CD1c-positive myeloid dendritic cell (primary cell): ENCODE data around the gene GDF2.

Experiments used
- DNase-seq: peaks from one replicate; pipeline ENCODE4 v3.0.0-alpha.2; 2016; ENCODE audit errors: extremely low spot score

Gene GDF2

DNA sequence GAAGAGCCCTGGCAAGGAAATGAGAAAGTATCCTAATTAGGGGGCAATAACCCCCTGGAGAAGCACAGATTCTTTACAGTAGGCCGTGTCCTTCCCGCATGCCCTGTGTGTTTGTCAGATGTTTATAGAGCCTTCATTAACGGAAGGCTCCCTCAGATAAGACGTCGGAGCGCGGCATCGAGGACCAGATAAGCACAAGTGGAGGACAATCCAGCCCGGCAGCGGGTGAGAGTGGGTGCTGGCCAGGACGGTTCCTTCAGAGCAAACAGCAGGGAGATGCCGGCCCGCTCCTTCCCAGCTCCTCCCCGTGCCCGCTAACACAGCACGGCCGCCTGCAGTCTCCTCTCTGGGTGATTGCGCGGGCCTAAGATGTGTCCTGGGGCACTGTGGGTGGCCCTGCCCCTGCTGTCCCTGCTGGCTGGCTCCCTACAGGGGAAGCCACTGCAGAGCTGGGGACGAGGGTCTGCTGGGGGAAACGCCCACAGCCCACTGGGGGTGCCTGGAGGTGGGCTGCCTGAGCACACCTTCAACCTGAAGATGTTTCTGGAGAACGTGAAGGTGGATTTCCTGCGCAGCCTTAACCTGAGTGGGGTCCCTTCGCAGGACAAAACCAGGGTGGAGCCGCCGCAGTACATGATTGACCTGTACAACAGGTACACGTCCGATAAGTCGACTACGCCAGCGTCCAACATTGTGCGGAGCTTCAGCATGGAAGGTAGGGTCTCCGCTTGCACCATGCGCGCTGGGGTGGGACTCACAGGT lies at the start of gene GDF2:
Gene GDF2, plus strand, starts transcription at position 155 of the 762 bp plus-strand sequence. Its CDS starts 215 bp downstream, at position 370.
- no peak for DNase-seq

DNA sequence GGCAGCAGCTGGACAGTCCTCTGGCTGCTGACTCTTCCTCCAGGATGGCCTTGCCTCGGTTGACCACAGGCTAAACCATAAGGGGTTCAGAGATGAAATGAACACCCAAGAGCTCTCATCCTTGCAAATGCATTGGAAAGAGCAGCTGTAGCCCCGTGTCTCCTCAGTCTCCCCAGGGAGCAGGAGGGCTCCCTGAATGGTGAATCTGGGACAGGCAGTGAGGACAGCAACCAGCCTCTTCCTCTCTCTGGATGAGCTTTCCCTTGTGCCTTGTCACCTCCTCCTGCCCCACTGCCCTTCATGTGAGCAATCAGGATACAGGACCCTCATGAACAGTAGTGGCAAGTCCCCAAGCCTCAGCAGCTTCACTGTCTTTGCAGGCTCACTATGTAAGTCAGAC lies 46.2 kb upstream of the GDF2 start:
- DNase-seq = no peak

DNA sequence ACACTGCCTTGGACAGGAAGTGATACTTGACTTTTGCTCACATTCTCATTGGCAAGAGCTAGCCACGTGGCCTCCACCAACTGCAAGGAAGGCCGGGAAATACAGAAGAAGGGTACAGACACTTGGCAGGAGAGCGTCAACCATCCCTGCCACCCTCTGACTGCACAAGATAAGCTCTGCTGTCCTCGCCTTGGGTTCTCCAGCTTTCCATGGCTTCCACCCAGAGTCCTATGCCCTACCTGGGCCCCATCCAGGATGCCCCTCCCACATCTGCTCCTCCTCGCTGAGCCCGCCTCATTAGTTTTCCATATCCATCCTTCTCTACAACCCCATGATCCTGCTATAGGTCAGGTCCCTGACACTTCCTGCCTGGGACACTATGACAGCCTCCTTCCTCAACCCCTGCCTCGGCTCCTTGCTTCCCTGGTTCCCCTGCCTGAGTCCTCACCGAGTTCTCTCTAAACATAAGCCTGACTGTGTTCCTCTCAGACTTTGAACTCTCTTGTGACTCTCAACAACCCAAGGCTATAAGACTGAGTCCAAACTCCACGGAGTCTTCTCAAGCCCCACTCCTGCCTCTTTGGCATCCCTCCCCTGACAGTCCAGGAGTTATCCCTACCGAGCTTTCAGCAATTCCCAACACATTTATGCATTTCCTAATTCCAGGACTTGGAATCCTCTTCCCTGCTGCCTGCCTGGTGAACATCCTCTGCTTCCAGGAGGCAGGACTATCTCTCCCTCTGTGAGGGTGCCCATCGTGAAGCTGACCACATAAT lies 45.5 kb upstream of the GDF2 start:
- no peak for DNase-seq

DNA sequence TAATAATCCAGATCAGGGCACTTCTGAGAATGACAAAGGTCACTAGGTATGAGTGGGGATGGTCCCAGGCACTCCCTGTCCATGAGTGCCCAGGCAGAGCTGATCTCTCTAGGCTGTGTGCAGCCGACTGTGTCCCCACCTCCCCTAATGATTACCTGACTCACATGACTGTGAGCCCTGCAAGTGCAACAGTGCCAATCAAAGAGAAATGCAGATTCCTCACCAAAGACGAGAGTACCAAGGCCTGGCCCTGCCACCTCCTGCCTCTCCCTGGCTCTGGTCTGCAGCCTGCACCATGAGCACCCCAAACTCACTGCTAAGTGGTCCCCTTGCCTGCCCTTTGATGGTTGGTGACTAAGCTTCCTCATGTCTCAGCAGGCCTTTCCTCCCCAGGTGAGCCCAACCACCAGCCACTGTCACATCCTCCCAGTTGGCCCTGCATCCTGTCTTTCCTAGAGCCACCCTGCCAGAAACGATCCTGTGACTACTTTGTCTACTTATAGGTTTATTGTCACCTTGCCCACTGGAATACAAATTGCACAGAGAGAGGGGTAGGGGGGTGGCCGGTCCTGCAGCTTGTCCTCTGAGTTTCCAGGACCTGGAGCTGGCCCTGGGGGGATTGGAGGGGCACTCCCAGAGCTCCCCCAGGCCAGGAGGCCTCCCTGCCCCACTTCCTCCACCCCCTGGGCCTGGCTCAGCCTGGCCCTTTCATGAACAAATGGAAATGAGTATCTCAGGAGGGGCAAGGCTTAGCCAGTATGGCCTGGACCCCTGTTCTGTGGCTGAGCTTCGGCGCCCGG lies 44.7 kb upstream of the GDF2 start:
- no peak for DNase-seq

DNA sequence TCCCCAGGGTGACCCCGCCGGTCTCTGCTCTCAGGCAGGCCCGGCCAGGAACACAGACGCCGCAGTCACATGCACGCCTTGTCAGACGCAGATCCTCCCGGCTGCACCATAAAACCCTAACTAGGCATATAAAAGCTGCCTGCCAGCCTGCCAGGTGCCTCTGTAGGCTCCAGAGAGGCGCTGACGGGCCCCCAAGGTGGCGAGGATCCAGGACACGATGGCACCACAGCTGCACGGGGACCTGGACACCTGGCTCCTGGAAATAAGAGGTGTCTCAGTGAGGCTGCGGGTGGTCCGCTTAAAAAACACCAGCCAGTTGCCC lies 44.1 kb upstream of the GDF2 start:
- DNase-seq = no peak

DNA sequence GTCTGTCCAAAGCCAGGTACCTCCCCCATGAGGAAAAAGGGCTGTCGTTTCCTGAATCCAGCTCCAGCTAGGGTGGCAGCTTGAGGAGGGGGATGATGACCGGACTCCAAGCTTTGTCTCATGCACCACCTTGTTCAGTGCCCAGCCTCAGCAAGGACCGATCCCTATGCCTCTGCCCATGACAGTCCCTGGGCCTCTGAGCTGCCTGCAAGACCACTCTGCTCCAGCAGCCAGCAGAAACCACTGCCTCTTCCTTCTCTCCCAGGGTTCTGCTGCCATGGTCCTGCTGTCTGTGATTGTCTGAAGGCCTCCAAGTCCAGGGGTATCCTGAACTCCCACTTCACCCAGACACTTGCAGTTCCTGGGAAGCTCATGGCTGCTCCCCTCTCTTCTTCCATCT lies 43.5 kb upstream of the GDF2 start:
- DNase-seq = no peak

DNA sequence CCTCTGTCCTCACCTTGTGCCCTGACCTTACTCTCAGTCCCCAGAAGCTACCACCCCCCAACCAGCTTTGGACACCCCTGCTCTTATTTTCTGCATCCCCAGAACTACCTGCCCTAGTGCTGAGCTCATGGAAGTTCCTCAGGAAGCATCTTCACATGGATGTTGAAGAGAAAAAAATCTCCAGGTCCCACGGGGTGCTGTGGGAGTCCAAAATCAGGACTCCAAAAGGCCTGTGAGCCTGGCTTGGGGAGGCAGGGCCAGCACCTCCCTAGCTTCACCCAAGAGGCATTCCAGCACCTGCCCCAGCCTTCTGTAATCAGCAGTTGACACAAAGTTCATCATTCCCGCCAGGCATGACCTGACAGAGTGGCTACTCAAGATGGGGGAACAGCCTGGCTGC lies 43.0 kb upstream of the GDF2 start:
- DNase-seq = no peak

DNA sequence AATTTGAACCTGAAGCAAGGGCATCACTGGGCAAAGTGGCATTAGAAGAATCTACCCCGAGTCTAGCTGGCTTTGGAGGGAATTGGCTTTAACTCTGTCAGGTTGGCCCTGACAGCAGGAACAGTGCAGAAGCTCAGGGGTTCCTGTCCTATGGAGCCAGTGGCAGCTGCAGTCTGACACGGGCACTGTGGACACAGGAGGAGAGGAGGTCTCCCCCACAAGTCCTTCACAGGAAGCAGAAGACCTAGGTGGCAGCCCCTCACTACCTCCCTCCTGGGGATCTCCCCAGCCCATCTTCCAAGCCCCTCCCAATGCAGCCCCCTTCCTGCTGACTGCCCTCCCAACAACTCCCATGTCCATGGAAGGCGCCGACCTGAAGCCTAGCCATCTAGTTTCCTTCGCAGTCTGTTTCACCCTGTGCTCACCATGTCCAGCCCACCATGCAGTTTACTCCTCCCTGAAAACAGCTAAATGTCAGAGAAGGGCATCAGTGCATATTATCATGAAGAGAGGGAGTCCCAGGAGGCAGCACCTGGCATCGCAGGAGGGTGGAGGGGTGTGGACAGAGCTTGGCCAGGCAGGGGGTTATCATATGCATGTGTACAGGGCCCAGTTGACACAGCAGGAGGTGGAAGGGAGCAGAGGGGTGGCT lies 40.1 kb upstream of the GDF2 start:
- no peak for DNase-seq

DNA sequence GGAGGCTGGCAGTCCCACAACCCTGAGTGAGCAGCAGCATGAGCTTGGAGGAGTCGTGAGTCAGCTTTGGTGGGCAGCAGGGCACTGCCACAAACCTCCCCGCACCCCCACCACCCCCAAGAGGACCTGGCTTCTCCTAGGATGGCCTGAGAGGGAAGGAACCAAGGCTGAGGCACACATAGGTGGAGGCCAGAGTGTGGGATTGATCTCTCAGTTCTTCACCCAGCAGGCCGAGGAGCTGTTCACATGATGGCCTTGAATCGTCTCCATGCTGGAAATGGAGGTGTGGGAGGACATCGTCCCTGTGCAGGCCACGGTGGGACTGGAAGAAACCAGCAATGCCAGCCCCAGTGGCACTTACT lies 39.6 kb upstream of the GDF2 start:
- no peak for DNase-seq

DNA sequence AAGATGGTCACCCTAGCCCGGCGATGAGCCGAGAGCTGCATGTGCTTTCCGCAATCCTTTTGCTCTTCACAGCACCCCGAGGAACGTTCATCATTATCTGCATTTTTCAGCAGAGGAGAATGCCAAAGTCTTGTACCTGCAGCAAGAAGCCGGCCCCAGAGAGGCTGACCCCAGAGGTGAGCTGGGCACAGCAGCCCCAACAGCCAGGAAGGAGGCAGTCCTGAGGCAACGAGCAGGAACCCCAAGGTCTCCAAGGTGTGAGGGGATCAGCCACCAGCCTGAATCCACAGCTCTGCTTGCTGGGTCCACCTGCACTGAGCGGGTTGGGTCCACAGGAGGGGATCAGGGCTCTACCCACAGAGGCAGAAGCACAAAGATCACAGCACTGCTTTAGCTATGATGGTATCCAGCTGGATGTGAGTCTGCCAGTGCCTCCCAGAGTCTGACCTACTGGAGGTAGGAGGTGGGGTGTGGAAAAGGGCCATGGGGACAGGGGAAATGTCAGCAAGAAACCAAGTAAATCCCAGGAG lies 39.1 kb upstream of the GDF2 start:
- no peak for DNase-seq

DNA sequence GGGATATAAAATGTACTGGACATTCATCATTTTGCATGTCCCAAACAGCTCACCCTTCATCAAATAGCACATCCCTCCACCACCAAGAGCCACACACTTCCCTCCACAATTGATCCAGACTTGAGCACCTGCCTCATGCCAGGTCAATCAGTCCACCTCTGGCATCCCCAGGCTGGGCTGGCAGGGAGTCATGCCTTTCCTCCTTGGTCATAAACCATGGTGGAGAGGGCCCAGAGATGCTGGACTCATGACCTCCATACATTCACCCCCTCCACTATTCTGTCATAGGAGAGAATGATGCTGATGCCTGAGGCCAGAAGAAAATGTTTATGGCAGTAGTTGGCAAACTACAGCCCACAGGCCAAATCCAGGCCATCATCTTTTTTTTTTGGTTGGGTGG lies 38.4 kb upstream of the GDF2 start:
- no peak for DNase-seq

DNA sequence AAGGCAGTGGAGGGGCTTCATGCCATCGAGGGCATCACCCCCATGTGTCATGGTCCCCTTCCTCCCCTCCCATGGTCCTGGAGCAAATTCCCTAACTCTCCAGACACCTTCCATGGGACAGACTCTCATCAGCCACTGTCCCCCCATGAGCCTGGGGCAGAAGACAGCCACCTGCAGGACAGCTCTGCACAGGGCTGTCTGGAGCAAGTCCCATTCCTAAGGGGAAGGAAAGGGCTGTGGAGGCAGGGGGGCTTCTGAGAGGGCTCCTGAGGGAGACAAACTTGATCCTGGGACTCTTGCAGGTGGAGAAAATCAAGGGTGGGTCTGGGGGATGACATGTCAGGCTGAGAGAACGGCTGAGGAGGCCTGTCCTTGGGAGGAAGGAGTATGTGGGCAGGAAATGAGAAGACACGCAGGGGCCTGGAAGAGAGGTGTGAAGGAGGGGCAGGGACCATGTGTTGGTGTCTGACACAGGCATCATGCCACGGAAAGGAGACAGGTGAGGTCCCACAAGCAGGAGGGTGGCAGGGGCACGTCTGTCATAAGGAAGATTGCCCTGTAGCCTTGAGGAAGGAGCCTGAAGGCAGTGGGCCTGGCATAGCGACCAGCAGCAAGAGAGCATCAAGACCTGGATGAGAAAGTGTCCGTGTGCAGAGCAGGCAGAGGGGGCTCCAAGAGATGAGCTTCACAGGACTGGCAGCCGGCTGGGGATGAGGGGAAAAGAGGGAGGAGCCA lies 36.7 kb upstream of the GDF2 start:
- DNase-seq = no peak

DNA sequence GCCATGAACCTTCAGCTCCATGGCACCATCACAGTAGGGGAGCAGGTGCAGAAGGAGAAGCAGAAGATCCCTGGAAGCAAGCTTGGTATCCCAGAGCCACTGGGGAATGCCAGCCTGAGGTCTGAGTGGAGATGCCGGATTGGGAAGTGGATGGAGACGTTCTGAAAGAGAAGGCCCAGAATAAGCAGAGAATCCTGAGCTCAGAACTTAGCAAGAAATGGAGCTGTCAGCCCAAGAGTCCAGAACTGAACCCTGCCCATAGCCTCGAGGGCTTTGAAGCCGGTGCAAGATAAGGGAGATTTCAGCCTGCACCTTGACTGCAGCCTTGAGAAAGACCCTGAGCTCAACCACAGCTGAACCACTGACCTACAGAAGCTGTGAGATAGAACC lies 36.1 kb upstream of the GDF2 start:
- no peak for DNase-seq

DNA sequence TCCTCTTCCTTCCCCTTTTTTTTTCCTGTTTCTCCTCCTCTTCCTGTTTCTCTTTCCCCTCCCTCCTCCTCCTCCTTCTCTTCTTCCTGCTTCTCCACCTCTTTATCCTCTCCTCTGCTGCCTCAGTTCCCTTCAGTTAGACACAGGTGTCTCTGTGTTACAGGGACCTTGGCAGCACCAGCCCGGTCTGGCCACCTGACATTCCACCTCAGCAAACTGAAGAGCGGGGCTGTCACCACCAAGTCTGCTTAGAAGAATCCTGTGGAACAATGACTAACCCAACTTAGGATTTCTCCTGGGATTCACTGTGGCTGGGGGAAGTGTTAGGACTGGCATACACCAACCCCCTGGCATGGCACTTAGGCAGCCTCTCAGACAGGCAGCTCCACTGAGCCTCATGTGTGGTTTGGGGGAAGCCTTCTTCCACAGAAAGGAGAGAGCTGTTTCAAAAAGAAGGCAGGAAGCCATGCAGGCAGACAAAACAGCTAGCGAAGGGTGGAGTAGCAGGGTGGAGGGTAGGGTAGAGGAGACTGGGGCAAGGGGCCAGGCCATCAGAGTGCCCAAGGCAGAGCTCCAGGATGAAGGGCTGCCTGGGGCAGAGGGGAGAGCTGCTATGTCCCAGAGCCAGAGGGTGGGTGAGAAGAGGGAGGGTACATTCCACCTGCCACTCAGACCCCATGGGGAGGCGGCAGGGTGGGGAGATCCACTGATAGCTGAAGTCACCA lies 35.5 kb upstream of the GDF2 start:
- no peak for DNase-seq

DNA sequence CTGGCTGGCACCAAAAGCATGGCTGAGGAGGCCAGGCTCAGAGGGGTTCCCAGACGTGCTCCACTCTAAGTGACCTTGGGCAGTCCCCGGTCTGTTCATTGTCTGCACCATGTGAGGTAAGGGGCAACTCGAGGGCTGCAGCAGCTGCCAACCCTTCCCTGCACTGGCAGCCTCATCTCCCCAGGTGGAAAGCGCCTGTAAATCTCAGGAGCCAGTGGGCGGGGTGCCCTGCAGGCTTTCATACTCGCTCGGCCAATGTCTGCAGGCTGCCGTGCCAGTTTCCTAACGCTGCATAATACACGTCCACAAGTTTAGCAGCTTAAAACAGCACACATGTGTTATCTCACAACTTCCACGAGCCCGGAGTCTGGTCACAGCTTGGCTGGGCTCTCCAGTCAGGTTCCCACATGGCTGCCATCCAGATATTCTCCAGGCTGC lies 34.9 kb upstream of the GDF2 start:
- no peak for DNase-seq

DNA sequence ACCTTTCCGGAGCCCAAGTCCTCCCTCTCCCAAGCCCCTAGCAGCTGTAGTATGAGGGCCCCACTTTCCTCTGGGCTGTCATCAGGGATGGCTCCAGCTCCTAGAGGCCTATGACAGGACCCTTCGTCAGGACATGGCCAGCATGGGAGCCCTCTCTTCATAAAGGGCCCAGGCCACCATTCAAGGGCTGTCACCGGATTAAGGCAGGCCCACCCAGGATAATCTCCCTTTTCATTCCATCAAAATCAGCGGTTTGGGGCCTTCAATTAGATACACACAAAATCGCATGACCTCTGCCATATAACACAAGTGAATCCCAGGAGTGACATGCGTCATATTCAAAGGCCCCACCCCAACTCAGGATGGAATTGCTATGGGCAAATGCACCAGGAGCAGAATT lies 34.4 kb upstream of the GDF2 start:
- DNase-seq = no peak

DNA sequence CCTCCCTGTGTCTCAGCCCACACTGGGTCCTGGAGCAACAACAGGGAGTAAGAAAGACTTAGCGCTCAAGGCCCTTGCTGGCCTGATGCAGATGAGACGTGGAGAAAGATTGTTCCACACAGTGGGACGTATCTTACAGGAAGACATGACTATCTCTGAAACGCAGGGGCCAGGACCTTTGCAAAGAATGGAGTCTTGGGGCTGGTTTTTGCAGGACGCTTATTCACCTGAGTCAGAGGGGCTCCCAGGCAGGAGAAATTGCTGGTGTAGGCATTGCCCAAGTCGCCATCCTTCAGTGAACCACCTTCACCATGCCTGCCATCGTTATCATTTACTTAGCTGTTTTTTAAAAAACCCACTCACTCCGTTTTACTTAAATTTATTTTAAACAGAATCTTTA lies 34.0 kb upstream of the GDF2 start:
- no peak for DNase-seq

DNA sequence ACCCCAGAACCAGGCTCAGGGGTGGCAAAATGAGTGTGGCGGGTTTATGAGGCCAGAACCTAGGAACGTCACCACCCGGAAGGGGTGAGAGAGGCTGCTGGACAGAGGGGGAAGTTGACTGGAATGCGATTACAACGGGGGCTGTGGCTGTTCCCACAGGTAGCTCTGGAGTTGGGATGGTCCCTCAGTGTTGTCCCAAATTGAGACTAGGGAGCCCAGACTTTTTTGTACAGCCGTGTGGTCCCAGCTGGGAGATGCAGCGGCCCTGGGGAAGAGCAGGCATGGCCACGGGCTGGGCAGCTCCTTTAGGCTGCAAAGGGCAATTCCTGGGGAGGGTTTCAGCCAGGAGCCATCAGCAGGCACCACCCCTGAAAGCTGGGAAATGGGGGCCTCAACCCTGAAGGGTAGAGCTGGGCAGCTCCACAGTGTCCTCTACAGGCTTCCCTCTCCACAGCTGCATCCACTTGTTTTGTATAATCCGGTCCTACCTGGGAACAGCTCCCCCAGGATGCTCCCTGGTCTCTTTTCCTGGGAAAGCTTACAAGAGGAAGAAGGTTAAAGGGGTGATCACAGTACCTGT lies 33.2 kb upstream of the GDF2 start:
- no peak for DNase-seq

DNA sequence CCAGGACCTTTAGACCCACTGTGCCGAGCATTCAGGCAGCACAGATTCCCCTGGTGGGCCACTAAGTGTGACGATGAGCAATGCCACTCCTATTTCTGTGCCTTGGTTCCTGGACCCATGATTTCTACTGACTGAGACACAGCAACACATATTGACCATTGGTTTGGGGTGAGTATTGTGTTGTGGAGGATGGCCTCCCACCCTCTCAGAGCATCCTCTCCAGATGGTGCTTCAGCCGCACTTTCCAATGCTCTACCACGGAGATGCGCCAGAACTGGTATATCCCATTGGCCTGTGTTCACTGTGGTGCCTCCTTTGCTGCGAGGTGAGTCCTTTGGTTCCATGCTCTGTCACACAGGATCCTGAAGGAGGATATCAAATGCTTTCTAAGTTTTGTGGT lies 32.3 kb upstream of the GDF2 start:
- DNase-seq = no peak

DNA sequence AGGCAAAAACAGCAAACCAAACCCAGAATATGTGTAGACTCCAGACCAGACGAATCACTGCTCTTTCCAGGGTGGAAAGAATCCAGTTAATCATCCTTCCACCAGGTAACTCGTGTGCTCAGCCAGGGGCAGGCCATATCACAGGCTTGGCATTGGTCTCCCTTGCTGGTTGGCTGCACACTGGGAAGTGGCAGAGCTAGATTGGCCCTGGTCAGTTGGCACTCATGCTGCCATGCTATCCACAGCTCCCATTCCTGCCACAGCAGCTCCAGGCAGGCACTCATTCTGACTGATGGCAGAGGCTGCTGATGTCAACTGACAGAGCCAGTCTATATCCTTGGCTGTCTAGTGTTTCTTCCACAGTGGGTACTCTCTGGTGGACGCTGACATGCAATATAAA lies 31.9 kb upstream of the GDF2 start:
- DNase-seq = no peak
